ENCODE data around the gene SH3BGRL3. TPM values are rescaled to one million over a fixed set of nuclear protein-coding genes. Genes with fewer than 3 reads are reported as not detected.

SH3BGRL3 gene
- total RNA-seq, 4 donors from 2014 or later: 53.5 to 104 (median 92.8) TPM

- H3K36me3 ChIP-seq: no peaks in the 10 kb centered on the region
- TF ChIP-seq EP300 (IDR thresholded peaks at IDR 0.05) (no peak), POLR2A (IDR thresholded peaks at IDR 0.05) (no peak), POLR2AphosphoS5 (IDR thresholded peaks at IDR 0.05) (no peak)
- TF ChIP-seq, protein P1, sequence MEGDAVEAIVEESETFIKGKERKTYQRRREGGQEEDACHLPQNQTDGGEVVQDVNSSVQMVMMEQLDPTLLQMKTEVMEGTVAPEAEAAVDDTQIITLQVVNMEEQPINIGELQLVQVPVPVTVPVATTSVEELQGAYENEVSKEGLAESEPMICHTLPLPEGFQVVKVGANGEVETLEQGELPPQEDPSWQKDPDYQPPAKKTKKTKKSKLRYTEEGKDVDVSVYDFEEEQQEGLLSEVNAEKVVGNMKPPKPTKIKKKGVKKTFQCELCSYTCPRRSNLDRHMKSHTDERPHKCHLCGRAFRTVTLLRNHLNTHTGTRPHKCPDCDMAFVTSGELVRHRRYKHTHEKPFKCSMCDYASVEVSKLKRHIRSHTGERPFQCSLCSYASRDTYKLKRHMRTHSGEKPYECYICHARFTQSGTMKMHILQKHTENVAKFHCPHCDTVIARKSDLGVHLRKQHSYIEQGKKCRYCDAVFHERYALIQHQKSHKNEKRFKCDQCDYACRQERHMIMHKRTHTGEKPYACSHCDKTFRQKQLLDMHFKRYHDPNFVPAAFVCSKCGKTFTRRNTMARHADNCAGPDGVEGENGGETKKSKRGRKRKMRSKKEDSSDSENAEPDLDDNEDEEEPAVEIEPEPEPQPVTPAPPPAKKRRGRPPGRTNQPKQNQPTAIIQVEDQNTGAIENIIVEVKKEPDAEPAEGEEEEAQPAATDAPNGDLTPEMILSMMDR (IDR thresholded peaks at IDR 0.05): no peak
- DNase-seq (ENCODE audit: low spot score in 2 of 2): peak in 1 of 2 donors; percentile 66
- no peaks in the 10 kb centered on the region for H3K9me3 ChIP-seq
- peak overlapping the region; percentile 90 for H3K27ac ChIP-seq
- peaks cover 86% of the 10 kb centered on the region for H3K4me1 ChIP-seq
- no peaks in the 10 kb centered on the region for H3K27me3 ChIP-seq
- H3K4me3 ChIP-seq: peak overlapping the region; percentile 64
- 79% methylated on average over 6 of the region's 22 CpGs for WGBS
These were observed 2.6 kb downstream of the SH3BGRL3 start for GRCh38 chr1:26282401-26282918.

DNA sequence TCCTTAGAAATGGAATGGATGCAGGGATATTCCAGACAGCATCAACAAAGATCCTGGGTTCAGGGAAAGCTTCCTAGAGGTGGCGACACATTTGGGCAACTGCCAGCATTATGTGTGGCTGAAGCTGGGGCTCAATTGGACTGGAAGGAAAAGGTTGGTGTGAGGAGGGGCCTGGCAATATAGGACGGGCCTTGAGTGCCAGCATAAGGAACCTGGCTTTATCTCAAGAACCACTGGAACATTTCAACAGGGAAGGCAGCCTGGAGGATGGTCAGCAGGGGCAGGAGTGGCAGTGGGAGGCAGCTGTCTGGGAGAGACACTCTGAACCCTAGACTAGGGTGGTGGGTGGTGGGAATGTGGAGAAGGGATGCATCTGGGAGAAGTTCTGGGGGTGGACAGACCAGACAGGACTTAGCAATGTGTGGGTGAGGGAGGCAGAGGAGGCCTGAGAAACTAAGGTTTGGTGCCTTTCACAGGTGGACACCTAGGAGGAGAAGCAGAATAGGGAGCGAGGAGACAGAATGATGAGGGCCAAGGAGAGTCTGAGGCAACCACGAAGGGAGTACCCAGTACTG, 3.5 kb downstream of the SH3BGRL3 start:
- Histone ChIP-seq H3K9me3 (no peaks in the 10 kb centered on the region), H3K4me3 (no peak overlapping the region), H3K27me3 (no peaks in the 10 kb centered on the region), H3K36me3 (no peaks in the 10 kb centered on the region), H3K4me1 (peaks cover 86% of the 10 kb centered on the region), H3K27ac (peak overlapping the region; percentile 75)
- DNase-seq (ENCODE audit: low spot score in 2 of 2): no peak
- TF ChIP-seq, protein P1 (IDR thresholded peaks at IDR 0.05): no peak
- TF ChIP-seq POLR2A (IDR thresholded peaks at IDR 0.05): no peak
- no peak for TF ChIP-seq EP300 (IDR thresholded peaks at IDR 0.05)
- TF ChIP-seq POLR2AphosphoS5 (IDR thresholded peaks at IDR 0.05): no peak
- 70% methylated on average over 4 of the region's 4 CpGs for WGBS

GRCh38 chr1:26283871-26284596, 4.1 kb downstream of the SH3BGRL3 start:
- WGBS: 78% methylated on average over 8 of the region's 12 CpGs
- TF ChIP-seq EP300 (IDR thresholded peaks at IDR 0.05) (no peak), POLR2AphosphoS5 (IDR thresholded peaks at IDR 0.05) (no peak), POLR2A (IDR thresholded peaks at IDR 0.05) (no peak)
- TF ChIP-seq, protein P1 (IDR thresholded peaks at IDR 0.05): no peak
- peaks cover 86% of the 10 kb centered on the region for H3K4me1 ChIP-seq

GRCh38 chr1:26284597-26285347, 4.9 kb downstream of the SH3BGRL3 start:
- H3K27me3 ChIP-seq: no peaks in the 10 kb centered on the region
- peak overlapping the region; percentile 75 for H3K27ac ChIP-seq
- DNase-seq (ENCODE audit: low spot score in 2 of 2): peak; percentile 93 to 94
- no peaks in the 10 kb centered on the region for H3K36me3 ChIP-seq
- WGBS: 27% methylated on average over 22 of the region's 22 CpGs
- H3K4me3 ChIP-seq: no peak overlapping the region
- H3K9me3 ChIP-seq: no peaks in the 10 kb centered on the region
- no peak for TF ChIP-seq POLR2A (IDR thresholded peaks at IDR 0.05)
- TF ChIP-seq EP300 (IDR thresholded peaks at IDR 0.05): no peak
- TF ChIP-seq POLR2AphosphoS5 (IDR thresholded peaks at IDR 0.05): peak in 1 of 3 donors; percentile 56
- TF ChIP-seq, protein P1 (IDR thresholded peaks at IDR 0.05): peak; percentile 38 to 65
- peaks cover 87% of the 10 kb centered on the region for H3K4me1 ChIP-seq

More at GRCh38 chr1:26283871-26284596, 4.1 kb downstream of the SH3BGRL3 start:
- DNase-seq (ENCODE audit: low spot score in 2 of 2): peak; percentile 70 to 75
- Histone ChIP-seq H3K36me3 (no peaks in the 10 kb centered on the region), H3K4me3 (no peak overlapping the region), H3K9me3 (no peaks in the 10 kb centered on the region), H3K27me3 (no peaks in the 10 kb centered on the region), H3K27ac (peak overlapping the region; percentile 75)
